K562 (cell line): ENCODE results near the gene SSBP2. TPM values are rescaled to one million over a fixed set of nuclear protein-coding genes. Genes with fewer than 3 reads are reported as not detected.

ENCODE experiments used
- ATAC-seq: fragments of 200-7000 bp; cut with Tn5 transposase; 3 replicates; pipeline ENCODE4 v1.9.1; 2020; ENCODE audit warnings: moderate library complexity
- BruUV-seq: library from RNA; stranded (reverse); fragments of 400-500 nt; replicated peaks from 2 replicates; lab custom pipeline; 2021; lab: Mats Ljungman, UMichigan
- CTCF ChIA-PET: fragments of 300-600 bp; formaldehyde crosslinking; extraction: SDS; loops from one replicate; lab custom pipeline; 2021; ENCODE audit warnings: low intra/inter-chr PET ratio; lab: Yijun Ruan, JAX
- POLR2A ChIA-PET: fragments of 300-600, 350-650 bp; sonication (Branson Sonifier 250); formaldehyde crosslinking; extraction: SDS; loops from one replicate; lab custom pipeline; 2021; ENCODE audit warnings: antibody characterized with exemption, inconsistent platforms; lab: Yijun Ruan, JAX
- DNase-seq, 4 experiments: peaks; one replicate each; pipeline versions ENCODE4 v3.0.0 to v3.0.0-alpha.2; 2011 to 2018; ENCODE audit warnings: low spot score in 3 of 4, mixed read lengths in 3 of 4; ENCODE audit errors: extremely low read depth in 1 of 4
- FAIRE-seq: peaks from 2 replicates; lab custom pipeline; 2011; peaks lifted over from hg19 to GRCh38; lab: Jason Lieb, UNC
- H2AFZ ChIP-seq: 2 replicates; pipeline ENCODE4 v1.6.0; 2011; ENCODE audit warnings: low read depth, low read length, control low read depth, inconsistent platforms
- H3K27ac ChIP-seq: fragments of 200-600 bp; 3 replicates; pipeline ENCODE4 v1.8.0; 2011; ENCODE audit warnings: low read depth, mild to moderate bottlenecking, control low read depth, inconsistent platforms, low read length, moderate library complexity, mixed read lengths; ENCODE audit errors: extremely low read depth
- H3K27me3 ChIP-seq, 2 experiments: fragments of 300-600 bp in 1 of 2; 2 replicates in 1 of 2; 3 replicates in 1 of 2; pipeline versions ENCODE4 v1.6.0 to v1.8.0; 2011; ENCODE audit warnings: inconsistent platforms in 2 of 2, low read length in 2 of 2, mild to moderate bottlenecking in 1 of 2, mixed read lengths in 1 of 2, moderate library complexity in 1 of 2; ENCODE audit not compliant: control insufficient read depth in 2 of 2, insufficient read depth in 2 of 2
- H3K36me3 ChIP-seq: fragments of 300-600 bp; 3 replicates; pipeline ENCODE4 v1.8.0; 2011; ENCODE audit warnings: mild to moderate bottlenecking, low read length, inconsistent platforms; ENCODE audit not compliant: control insufficient read depth, insufficient read depth
- H3K4me1 ChIP-seq, 2 experiments: fragments of 200-600 bp in 1 of 2; replicated peaks in 1 of 2; 2 replicates in 1 of 2; 3 replicates in 1 of 2; pipeline versions ENCODE4 v1.5.1 to v1.8.0; 2011; ENCODE audit warnings: inconsistent platforms in 2 of 2, low read length in 2 of 2, mild to moderate bottlenecking in 1 of 2, mixed read lengths in 1 of 2, moderate library complexity in 1 of 2; ENCODE audit not compliant: control insufficient read depth in 2 of 2, insufficient read depth in 2 of 2
- H3K4me2 ChIP-seq: 2 replicates; pipeline ENCODE4 v1.6.1; 2011; ENCODE audit warnings: low read length, control low read depth, inconsistent platforms, mixed read lengths; ENCODE audit not compliant: insufficient read depth
- H3K4me3 ChIP-seq: fragments of 200-600 bp; sonication (generic), shearing (Covaris generic); 2 replicates; pipeline ENCODE4 v1.5.1; 2016; ENCODE audit warnings: control low read depth, inconsistent platforms
- H3K79me2 ChIP-seq: fragments of 200-600 bp; 3 replicates; pipeline ENCODE4 v1.8.0; 2011; ENCODE audit warnings: low read length, inconsistent platforms; ENCODE audit not compliant: control insufficient read depth, insufficient read depth
- H3K9ac ChIP-seq, 2 experiments: 2 replicates each; pipeline versions ENCODE4 v1.6.0 to v1.6.1; 2011; ENCODE audit warnings: low read depth in 2 of 2, low read length in 2 of 2, control low read depth in 1 of 2, inconsistent platforms in 1 of 2, mild to moderate bottlenecking in 1 of 2, mixed read lengths in 1 of 2; ENCODE audit not compliant: insufficient read depth in 1 of 2
- H3K9me1 ChIP-seq: one replicate; pipeline ENCODE4 v1.6.0; 2011; ENCODE audit warnings: inconsistent platforms, mild to moderate bottlenecking, low read length, moderate library complexity; ENCODE audit not compliant: control insufficient read depth, insufficient read depth
- H3K9me3 ChIP-seq: replicated peaks from 2 replicates; pipeline ENCODE4 v1.5.1; 2011; ENCODE audit warnings: low read depth, low read length, inconsistent platforms; ENCODE audit not compliant: control insufficient read depth, insufficient read depth
- H4K20me1 ChIP-seq: replicated peaks from 2 replicates; pipeline ENCODE4 v1.6.1; 2011; ENCODE audit warnings: low read length, inconsistent platforms, mixed read lengths; ENCODE audit not compliant: control insufficient read depth, insufficient read depth
- BDP1 ChIP-seq: IDR thresholded peaks from 3 replicates; pipeline ENCODE4 v1.6.1; 2011; ENCODE audit not compliant: insufficient read length, insufficient read depth
- BRD9 ChIP-seq: fragments of 450-650 bp; IDR thresholded peaks from 2 replicates; pipeline ENCODE4 v1.6.1; 2018; ENCODE audit warnings: low read depth; ENCODE audit not compliant: partially characterized antibody
- EGR1 ChIP-seq: fragments of 450-650 bp; conservative IDR thresholded peaks from 2 replicates; pipeline ENCODE4 v1.6.1; 2017; ENCODE audit warnings: mild to moderate bottlenecking
- EZH2 ChIP-seq: IDR thresholded peaks from 2 replicates; pipeline ENCODE4 v1.6.1; 2012; ENCODE audit warnings: low read depth, mild to moderate bottlenecking, inconsistent platforms, low read length, borderline replicate concordance
- GABPA ChIP-seq: fragments of 200-800 bp; sonication (Bioruptor generic); conservative IDR thresholded peaks from 2 replicates; pipeline ENCODE4 v1.6.1; 2016; ENCODE audit warnings: low read depth, missing genetic modification characterization, missing compliant biosample characterization
- HIVEP1 ChIP-seq: fragments of 250-450 bp; sonication (Bioruptor Pico); IDR thresholded peaks from 2 replicates; pipeline ENCODE4 v1.4.0; 2020; ENCODE audit warnings: mild to moderate bottlenecking
- HNRNPL ChIP-seq: fragments of 200-400 bp; formaldehyde crosslinking; IDR thresholded peaks from 2 replicates; pipeline ENCODE4 v1.6.1; 2017; ENCODE audit warnings: low read depth, mild to moderate bottlenecking, low read length
- MTA1 ChIP-seq: fragments of 450-650 bp; IDR thresholded peaks from 2 replicates; pipeline ENCODE4 v1.6.1; 2017; ENCODE audit warnings: borderline replicate concordance
- NBN ChIP-seq: fragments of 450-650 bp; IDR thresholded peaks from 2 replicates; pipeline ENCODE4 v1.6.1; 2016; ENCODE audit warnings: low read depth, mild to moderate bottlenecking
- NRF1 ChIP-seq, 2 experiments: fragments of 450-650 bp; IDR thresholded peaks in 1 of 2; conservative IDR thresholded peaks in 1 of 2; 2 replicates each; pipeline ENCODE4 v1.6.1; 2014; ENCODE audit warnings: mild to moderate bottlenecking in 2 of 2
- RFX7 ChIP-seq: fragments of 250-450 bp; sonication (Bioruptor Pico); IDR thresholded peaks from 2 replicates; pipeline ENCODE4 v1.5.1; 2021; ENCODE audit warnings: mild to moderate bottlenecking
- SIN3A ChIP-seq, 2 experiments: fragments of 150-350 bp in 1 of 2; IDR thresholded peaks; 2 replicates each; pipeline ENCODE4 v1.6.1; 2011 to 2016; ENCODE audit warnings: borderline replicate concordance in 2 of 2, low read depth in 2 of 2, low read length in 2 of 2, mild to moderate bottlenecking in 2 of 2, moderate library complexity in 2 of 2; ENCODE audit not compliant: control insufficient read depth in 1 of 2
- SIRT6 ChIP-seq: IDR thresholded peaks from one replicate; pipeline ENCODE4 v1.6.1; 2012; ENCODE audit warnings: low read depth, mild to moderate bottlenecking, control low read depth, inconsistent platforms, low read length, moderate library complexity
- TAL1 ChIP-seq: fragments of 450-650 bp; IDR thresholded peaks from 2 replicates; pipeline ENCODE4 v1.6.1; 2016; ENCODE audit warnings: mild to moderate bottlenecking
- TCF15 ChIP-seq: fragments of 250-450 bp; sonication (Bioruptor Pico); IDR thresholded peaks from 2 replicates; pipeline ENCODE4 v1.8.0; 2022; ENCODE audit warnings: moderate library complexity, mild to moderate bottlenecking, inconsistent platforms
- THRAP3 ChIP-seq: fragments of 450-650 bp; IDR thresholded peaks from 2 replicates; pipeline ENCODE4 v1.6.1; 2016; ENCODE audit warnings: mild to moderate bottlenecking, inconsistent platforms, borderline replicate concordance
- WHSC1 ChIP-seq: IDR thresholded peaks from one replicate; pipeline ENCODE4 v1.6.1; 2012; ENCODE audit warnings: low read length, control low read depth, inconsistent platforms
- ZBED1 ChIP-seq: IDR thresholded peaks from 2 replicates; pipeline ENCODE4 v1.6.1; 2014
- ZNF311 ChIP-seq: fragments of 250-450 bp; sonication (Bioruptor Pico); IDR thresholded peaks from 2 replicates; pipeline ENCODE4 v1.4.0; 2020; ENCODE audit warnings: mild to moderate bottlenecking, moderate library complexity
- ZNF347 ChIP-seq: fragments of 450-650 bp; formaldehyde crosslinking; IDR thresholded peaks from 2 replicates; pipeline ENCODE4 v1.4.0; 2020; ENCODE audit warnings: low read depth, mild to moderate bottlenecking, moderate library complexity
- ZNF41 ChIP-seq: fragments of 250-450 bp; sonication (Bioruptor Pico); conservative IDR thresholded peaks from 2 replicates; pipeline ENCODE4 v1.4.0; 2020; ENCODE audit warnings: mild to moderate bottlenecking
- ZNF584 ChIP-seq: fragments of 200-800 bp; sonication (Bioruptor generic); IDR thresholded peaks from 2 replicates; pipeline ENCODE4 v1.6.1; 2016; ENCODE audit warnings: low read depth, mild to moderate bottlenecking, missing genetic modification characterization, missing compliant biosample characterization
- ZNF695 ChIP-seq: fragments of 450-650 bp; formaldehyde crosslinking; IDR thresholded peaks from 2 replicates; pipeline ENCODE4 v1.4.0; 2020; ENCODE audit warnings: mild to moderate bottlenecking, moderate library complexity
- ZNF717 ChIP-seq: fragments of 250-450 bp; sonication (Bioruptor Pico); IDR thresholded peaks from 2 replicates; pipeline ENCODE4 v1.5.0; 2021
- WGBS: fragments of 100-300 bp; shearing (Covaris generic); methylation state at CpG from one replicate; pipeline ENCODE4 v1.1.6; 2016; ENCODE audit warnings: low coverage, mixed read lengths; ENCODE audit not compliant: insufficient coverage; ENCODE audit errors: missing lambda C conversion rate; 5-methylcytosine and 5-hydroxymethylcytosine counted together
- in situ Hi-C: fragments of 300-500 bp; cut with MboI; formaldehyde crosslinking; loops from 4 replicates; pipeline ENCODE4 v1.15.0; 2018; ENCODE audit warnings: inconsistent platforms, mixed read lengths
- intact Hi-C: fragments of 100-400 bp; cut with micrococcal nuclease; formaldehyde crosslinking; loops from 2 replicates; pipeline ENCODE4 v1.14.2; 2022
- polyA plus RNA-seq, 8 experiments: library from polyadenylated mRNA; depleted of rRNA in 4 of 8; stranded (reverse) in 5 of 8; unstranded in 3 of 8; fragments of >200 nt; fragmentation: Nextera tagmentation in 2 of 8; fragmentation: Illumina TruSeq in 1 of 8; extraction: Ambion mirVana in 2 of 8; extraction: Trizol in 1 of 8; gene quantifications; 2 replicates each; pipeline versions ENCODE4 v1.2.1 to v1.2.3, GENCODE V29; 2011 to 2014; ENCODE audit warnings: inconsistent platforms in 1 of 8, missing spikeins in 1 of 8
- total RNA-seq, 7 experiments: library from RNA; depleted of rRNA in 6 of 7; stranded (reverse); fragments of >200 nt in 6 of 7; fragmentation: Illumina TruSeq in 2 of 7; extraction: Trizol in 2 of 7; gene quantifications; 2 replicates each; pipeline versions ENCODE4 v1.2.1 to v1.2.3, GENCODE V29; 2011 to 2021; ENCODE audit warnings: low replicate concordance in 1 of 7

The SSBP2 gene
- total and polyA plus RNA-seq, 9 of the 15 experiments (the other 6 are each of a cell fraction or from before 2014, with no cell fraction given), result 22.3 to 133 (median 42.1) TPM

GRCh38 chr5:81766611-81767010, 15.7 kb upstream of the SSBP2 start (continued):
- TF ChIP-seq TCF15 (no peak), ZNF41 (CRISPR knock-in tag) (no peak), NRF1 (conservative IDR thresholded peaks at IDR 0.05 in 1 of 2, IDR thresholded peaks at IDR 0.05 in 1 of 2) (no peak)

- peak overlapping the region; percentile 10; the same call in 1 of the 3 replicates for H3K27ac ChIP-seq
- no peaks in the 10 kb centered on the region for H3K36me3 ChIP-seq
- ChIA-PET CTCF (no interaction called here), POLR2A (interaction anchor here (1.2 to 3.0 kb wide), 5 partner anchors 9 to 15 kb away, joined by 3 to 35 read pairs (median 5); partner anchors contain the start of gene SSBP2)
- H2AFZ ChIP-seq, result no peak overlapping the region
- no peak for FAIRE-seq
- WGBS, result 15% methylated on average over 4 of the region's 4 CpGs
- peaks cover 24% of the 10 kb centered on the region for H3K79me2 ChIP-seq
- H3K4me2 ChIP-seq, result no peak overlapping the region
- in situ Hi-C loops (no loop called here), intact Hi-C loops (no loop called here)
- no peaks in the 10 kb centered on the region for H3K27me3 ChIP-seq
- no peaks in the 10 kb centered on the region for H3K9me1 ChIP-seq
- H3K9ac ChIP-seq, result no peak overlapping the region
- no peak overlapping the region for H3K4me3 ChIP-seq
- H3K4me1 ChIP-seq, result peaks cover 0 to 43% of the 10 kb centered on the region in 2 experiments; a peak in 3 of 5 replicates
- H4K20me1 ChIP-seq, result no peaks in the 10 kb centered on the region
- BruUV-seq, result no TSS peak
- ATAC-seq, result peak; percentile 64
- H3K9me3 ChIP-seq, result no peaks in the 10 kb centered on the region
- peak in 2 of 4 experiments; percentile 30 to 56 for DNase-seq
- TF ChIP-seq BDP1 (no peak), ZBED1 (no peak), EZH2 (no peak), HIVEP1 (no peak), WHSC1 (no peak), HNRNPL (no peak), THRAP3 (no peak), ZNF695 (CRISPR knock-in tag) (no peak), ZNF347 (CRISPR knock-in tag) (no peak), ZNF311 (CRISPR knock-in tag) (no peak), NBN (no peak), GABPA (no peak), MTA1 (no peak), EGR1 (no peak), ZNF717 (CRISPR knock-in tag) (no peak), SIN3A (IDR thresholded peaks at IDR 0.05; ENCODE audit: borderline replicate concordance in 2 of 2, control insufficient read depth in 1 of 2, low read depth in 2 of 2, low read length in 2 of 2) (no peak), BRD9 (peak; percentile 11), TAL1 (peak; percentile 71), SIRT6 (no peak), RFX7 (CRISPR knock-in tag) (no peak), ZNF584 (CRISPR knock-in tag) (no peak)
Measured at GRCh38 chr5:81763294-81763928, 12.5 kb upstream of the SSBP2 start.
